Measurements from ENCODE around the gene DUSP8.
"Not testable (repeated sequence)": the region's sequence is repeated elsewhere in the genome, so short reads cannot be mapped to it uniquely, and the experiment has no call there.

DUSP8 gene

DNA sequence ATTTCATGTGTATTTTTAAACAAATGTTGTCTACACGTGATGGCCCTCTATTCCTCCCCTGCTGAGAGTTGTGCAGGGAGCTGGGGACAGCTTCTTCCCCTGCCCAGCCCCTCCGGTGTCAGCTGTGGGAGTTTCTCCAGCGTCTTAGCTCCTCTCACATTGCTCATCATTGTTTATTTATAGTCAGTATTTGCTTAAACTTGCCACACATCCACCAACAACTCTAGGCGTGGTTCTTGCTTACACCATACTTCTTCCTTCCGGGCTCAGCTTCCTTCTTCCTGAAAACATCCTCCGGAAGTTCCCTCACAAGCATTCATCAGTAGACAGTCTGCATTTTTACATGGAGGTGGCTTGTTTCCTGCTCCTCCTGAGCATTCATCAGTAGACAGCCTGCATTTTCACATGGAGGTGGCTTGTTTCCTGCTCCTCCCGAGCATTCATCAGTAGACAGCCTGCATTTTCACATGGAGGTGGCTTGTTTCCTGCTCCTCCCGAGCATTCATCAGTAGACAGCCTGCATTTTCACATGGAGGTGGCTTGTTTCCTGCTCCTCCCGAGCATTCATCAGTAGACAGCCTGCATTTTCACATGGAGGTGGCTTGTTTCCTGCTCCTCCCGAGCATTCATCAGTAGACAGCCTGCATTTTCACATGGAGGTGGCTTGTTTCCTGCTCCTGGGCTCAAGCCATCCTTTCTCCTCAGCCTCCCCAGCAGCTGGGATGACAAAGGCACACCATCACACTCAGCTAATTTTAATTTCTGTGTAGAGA is 17.3 kb upstream of the DUSP8 start:
- DNase-seq, result not testable (repeated sequence)

DNA sequence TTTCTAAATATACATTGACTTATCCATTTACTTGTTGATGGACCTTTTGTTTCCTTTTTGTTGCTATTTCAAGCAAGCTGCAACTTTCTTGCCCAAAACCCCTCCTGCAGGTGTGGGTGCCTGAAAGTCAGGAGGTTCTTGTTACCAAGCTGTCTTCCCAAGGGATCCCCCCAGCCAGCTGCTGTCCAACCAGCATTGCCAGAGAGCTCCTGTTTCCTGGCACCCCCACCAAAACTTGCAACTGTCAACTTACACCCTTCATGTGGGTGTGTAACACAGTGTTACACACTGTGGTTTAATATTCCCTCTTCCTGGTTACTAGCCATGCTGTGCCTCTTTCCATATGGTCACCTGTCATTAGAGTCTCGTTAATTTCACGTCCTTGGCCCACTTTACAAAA is 14.6 kb upstream of the DUSP8 start:
- no peak for DNase-seq

DNA sequence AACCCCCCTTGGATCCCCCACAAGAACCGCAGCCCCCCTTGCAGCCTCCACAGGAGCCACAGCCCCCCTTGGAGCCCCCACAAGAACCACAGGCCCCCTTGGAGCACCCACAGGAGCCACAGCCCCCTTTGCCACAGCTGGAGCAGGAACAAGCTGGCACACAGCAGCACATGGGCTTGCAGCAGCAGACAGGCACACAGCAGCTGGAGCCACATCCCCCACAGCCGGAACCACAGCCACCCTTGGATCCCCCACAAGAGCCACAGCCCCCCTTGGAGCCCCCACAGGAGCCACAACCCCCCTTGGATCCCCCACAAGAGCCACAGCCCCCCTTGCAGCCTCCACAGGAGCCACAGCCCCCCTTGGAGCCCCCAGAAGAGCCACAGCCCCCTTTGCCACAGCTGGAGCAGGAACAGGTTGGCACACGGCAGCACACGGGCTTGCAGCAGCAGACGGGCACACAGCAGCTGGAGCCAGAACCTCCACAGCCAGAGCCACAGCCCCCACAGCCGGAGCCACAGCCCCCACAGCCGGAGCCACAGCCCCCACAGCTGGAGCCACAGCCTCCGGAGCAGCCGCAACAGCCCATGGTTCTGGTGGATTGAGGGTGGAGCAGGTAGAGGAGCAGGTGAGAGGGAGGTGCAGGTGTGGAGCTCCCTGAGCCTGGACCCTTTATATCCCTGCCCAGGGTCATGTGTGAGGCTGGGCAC is 12.7 kb upstream of the DUSP8 start, which contains the start of gene KRTAP5-1:
KRTAP5-1 (minus strand) TSS at position 623 of the 710 bp plus-strand sequence; CDS start at position 589, 34 bp downstream.
- DNase-seq, result not testable (repeated sequence)

DNA sequence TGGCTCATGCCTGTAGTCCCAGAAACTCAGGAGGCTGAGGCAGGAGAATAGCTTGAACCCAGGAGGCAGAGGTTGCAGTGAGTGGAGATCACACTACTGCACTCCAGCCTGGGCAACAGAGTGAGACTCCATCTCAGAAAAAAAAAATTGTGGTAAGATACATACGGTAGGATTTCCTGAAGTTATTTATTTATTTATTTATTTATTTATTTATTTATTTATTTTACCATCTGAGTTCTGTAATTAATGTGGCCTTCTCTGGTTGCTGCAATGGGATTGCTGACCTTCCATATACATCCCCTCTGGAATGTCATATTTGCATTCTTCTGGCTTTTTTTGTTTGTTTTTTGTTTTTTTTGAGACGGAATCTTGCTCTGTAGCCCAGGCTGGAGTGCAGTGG is 10.8 kb upstream of the DUSP8 start:
- not testable (repeated sequence) for DNase-seq

DNA sequence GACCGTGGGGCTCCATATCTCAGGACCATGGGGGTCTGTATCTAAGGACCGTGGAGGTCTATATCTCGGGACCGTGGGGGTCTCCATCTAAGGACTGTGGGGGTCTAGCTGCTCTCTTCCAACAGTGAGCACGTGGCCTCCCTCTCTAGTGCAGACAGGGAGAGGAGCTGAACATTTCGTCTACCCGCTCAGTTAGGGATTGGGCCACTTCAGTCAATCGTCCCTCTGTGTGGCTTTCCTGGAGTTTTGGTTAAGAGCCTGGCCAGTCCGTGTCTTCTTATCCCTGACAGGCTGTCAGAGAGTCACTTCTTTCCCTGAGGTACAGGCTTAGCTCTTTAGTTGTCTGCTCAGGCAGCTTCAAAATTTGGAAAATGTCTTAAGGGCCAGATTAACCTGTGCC is 9.9 kb upstream of the DUSP8 start:
- DNase-seq, result no peak

DNA sequence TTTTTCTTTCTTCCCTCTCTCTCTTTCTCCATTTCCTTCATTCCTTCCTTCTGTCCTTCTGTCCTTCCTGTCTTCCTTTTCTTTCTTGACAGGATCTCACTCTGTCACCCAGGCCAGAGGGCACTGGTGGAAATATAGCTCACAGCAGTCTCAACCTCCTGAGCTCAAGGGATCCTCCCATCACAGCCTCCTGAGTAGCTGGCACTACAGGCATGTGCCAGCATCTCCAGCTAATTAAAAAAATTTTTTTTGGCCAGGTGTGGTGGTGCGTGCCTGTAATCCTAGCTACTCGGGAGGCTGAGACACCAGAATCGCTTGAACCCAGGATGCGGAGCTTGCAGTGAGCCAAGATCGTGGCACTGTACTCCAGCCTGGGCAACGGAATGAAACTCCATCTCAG is 4.8 kb upstream of the DUSP8 start:
- DNase-seq, result no peak

DNA sequence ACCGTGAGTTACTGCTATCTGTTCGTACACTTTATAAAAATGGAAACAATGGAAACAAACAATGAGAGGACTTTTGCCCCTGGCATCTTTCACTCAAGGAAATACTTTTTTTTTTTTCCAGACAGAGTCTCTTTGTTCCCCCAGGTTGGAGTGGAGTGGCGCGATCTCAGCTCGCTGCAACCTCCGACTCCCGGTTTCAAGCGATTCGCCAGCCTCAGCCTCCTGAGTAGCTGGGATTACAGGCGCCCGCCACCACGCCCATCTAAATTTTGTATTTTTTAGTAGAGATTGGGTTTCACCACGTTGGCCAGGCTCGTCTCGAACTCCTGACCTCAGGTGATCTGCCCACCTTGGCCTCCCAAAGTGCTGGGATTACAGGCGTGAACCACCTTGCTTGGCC is 3.7 kb upstream of the DUSP8 start:
- not testable (repeated sequence) for DNase-seq

DNA sequence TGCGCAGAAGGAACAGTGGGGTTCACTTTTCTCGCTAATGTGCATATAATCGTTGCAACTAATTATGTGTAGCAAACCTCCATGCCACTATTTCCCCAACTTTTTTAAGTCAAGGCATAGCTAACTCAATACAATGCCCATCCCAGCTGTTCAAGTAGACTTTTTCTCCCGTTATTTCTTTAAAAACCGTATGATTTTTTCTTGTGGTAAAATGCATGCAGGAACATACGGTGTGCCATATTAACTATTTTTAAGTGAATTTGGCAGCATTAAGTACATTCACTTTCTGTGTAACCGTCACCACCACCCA is 2.8 kb upstream of the DUSP8 start:
- DNase-seq, result no peak

DNA sequence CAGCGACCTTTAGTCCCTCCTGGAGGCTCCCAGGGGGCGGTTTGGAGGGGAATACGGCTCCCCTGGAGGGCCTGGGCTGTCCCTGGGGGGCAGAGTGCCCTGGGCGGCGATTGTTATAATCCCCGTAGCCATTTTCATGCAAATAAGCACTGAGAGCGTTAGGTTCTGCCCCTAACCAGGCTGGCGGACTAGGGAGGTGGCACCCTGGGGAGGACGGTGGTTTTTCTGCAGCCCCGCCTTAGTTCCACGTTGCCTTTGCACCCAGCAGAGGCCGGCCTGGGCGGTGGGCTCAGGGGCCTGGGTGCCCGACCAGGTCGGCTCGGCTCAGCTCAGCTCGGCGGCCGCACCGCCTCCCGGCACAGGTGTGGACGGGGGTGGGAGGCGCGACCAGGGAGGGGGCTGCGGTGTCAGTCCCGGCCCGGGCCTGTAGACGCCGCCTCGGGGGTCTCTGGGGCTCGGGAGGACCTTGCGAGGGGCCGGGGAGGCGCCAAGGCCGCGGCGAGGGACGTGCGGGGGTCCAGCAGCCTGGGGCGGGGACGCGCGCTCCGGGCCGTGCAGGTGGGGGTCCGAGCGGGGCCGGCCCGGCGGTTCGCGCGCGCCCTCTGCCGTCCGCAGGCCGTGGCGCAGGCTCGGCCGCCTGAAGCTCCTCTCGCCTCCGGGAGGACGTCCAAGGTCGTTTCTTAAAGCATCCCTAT is 2.3 kb upstream of the DUSP8 start:
- DNase-seq, result peak; percentile 58

DNA sequence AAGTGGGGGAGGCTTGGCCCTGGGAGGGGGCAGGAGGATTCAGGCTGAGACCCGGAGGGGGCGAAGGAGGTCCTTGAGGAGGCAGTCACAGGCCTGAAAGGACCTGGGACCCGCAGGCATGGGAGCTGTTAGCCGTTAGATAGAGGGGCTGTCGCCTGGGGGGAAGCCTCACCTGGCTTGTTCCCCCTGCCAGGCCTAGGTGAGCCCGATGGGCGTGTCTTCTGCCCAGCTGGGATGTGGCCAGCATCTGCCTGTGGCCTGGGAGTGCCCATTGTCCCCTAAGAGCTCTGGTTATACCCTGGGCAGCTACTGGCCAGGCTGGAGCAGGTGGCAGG is 1.8 kb upstream of the DUSP8 start:
- no peak for DNase-seq

DNA sequence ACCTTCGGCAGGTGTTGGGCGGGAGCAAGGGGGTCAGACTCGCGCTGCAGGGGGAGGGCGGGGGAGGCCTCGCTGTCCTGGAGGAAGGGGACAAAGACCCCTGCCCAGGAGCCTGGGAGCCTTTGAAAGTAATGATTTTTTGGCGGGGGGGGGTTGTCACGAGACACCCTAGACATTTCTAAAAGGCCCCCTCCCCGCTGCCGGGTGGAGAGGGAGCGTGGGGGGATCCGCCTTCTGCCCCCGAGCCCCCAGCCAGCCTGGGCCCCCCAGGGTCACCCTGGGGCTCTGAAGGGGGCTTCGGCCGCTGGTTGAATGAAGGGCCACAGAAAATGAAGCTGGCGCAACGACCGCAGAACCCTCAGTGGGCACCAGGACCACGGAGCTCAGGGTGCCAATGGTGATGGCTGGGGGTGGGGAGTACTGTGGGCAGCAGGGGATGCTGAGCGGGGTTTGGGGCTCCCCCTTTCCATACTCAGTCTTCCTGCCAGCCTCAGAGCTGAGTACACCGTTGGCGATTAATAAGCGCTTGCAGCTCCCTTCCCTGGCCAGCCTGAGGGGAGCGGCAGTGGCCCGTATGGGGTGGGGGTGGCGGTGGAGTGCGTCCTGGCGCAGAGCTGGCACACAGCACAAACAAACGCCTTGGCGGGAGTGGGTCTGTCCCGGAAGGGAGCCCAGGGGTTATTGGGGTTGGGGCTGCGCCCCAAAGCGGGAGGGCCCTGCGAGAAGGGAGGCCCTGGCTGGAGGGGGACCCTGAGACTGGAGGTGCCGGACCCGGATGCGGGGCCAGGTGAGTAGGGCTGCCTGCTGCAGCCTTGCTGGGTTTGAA is 1.2 kb upstream of the DUSP8 start:
- peak; percentile 21 for DNase-seq

DNA sequence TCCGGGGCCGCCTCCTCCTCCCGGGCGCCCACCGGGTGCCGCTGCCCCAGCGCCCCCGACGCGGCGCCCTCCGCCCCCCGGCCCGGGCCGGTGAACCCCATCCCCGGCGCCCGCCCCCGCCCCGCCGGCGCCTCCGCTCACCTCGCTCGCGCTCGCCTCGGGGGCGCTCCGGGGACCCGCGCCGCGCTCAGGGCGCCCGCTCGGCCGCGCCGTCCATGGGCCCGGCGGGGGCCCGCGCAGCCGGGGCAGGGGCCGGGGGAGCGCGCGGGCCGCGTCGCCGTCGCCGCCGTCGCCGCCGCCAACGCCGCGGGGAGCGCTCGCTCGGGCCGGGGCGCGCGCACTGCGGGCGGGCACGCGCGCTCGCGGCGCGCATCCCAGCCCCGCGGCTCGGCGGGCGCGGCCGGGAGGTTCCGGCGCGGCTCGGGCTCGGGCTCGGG is 293 bp downstream of the DUSP8 start:
- no peak for DNase-seq

DNA sequence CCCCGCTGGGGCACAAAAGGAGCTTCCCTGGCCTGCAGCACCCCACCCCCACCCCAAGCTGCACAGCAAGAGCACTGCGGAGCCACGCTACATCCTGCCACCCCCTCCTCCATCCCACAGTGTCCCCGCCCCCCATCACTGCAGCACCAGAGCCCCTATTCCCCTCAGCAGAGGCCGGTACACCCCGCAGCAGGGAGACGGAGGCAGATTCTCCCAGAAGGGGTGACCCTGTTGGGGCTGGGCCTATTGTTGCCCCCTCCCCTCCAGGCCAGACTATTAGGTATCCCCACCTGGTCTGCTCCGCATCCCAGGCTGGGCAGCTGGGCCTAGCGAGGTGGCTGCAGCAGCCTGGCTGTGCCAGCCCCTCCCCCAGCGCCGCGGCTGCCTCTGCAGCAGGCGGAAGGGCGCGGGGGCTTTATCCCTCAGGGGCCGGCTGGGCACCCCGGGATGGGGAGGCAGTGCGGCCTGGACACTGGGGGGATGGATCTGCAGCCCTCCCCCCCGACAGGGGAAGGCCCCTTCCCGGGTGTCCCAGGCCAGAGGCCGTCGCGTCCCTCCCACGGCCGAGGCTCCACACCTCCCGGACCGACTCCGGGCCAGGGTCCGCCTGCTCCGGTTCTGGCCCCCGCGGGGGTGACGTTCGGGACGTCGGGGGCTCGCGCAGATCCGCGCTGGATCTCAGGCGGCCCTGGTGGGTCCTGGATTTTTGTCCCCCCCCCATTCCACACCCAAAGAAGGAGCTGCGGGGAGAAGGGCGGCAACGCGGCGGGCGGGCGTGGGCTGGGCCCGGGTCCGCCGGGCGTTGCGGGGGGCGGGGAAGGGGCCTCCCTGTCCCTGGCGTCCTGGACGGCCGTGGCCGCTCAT is 943 bp downstream of the DUSP8 start:
- no peak for DNase-seq

DNA sequence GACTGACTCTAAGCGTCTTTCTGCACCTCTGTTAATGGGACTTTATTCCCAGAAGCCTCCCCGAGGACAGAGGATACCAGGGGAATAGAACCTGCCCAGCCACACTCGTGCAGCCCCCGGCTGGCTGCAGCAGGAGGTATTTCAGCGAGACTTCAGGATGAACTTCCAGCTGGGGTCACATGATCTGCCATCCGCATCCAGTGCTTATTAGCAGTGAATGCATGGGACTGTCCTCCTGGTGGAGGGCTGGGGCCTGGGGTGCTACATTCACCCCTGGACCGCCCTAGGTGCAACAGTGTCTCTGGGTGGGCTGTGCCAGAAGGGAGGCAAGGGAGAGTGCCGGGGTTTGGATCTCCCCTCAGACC is 1.6 kb downstream of the DUSP8 start:
- no peak for DNase-seq

DNA sequence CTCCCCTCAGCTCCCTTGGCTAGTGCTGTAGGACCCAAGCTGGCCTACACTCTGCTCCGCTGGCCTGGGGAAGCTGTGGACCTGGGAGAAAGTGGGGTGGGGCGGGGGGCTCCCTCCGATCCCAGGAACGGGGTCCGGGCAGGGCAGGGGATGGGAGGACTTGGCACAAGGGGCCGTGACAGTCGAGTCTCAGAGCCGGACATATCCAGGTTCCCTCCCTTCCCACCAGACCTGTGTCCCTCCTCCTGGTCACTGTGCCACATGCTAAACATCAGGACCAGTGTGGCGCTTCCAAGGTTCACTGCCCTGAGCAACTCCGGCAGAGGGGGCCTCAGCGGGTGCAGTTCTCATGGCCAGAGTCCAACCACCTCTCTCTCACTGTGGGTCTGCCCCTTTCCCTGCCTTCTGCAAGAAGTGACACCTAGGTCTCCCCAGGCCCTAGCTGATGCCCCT is 2.0 kb downstream of the DUSP8 start:
- no peak for DNase-seq

DNA sequence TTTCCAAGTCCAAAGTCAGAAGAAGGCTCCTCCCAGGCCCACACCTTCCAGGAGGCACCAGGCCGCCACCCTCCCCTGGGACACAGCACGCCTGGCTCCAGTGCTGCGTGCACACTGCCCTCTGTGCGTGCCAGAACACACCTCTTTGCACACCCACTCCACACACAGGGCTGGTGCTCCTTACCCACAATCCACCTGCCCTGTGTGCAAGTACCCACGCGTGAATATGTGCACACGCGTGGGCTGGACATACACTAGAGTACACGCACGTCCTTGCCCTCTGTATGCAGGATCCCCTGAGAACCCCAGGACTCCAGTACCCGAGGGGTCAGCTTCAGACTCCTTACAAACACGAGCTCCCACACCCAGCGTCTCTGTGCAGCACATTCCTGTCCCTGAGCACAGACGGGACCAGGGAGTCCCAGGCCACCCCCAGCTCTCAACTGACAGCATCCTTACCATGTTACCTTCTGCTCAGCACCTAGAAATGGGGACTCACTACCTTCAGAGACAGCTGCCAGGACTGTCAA is 2.8 kb downstream of the DUSP8 start:
- no peak for DNase-seq

DNA sequence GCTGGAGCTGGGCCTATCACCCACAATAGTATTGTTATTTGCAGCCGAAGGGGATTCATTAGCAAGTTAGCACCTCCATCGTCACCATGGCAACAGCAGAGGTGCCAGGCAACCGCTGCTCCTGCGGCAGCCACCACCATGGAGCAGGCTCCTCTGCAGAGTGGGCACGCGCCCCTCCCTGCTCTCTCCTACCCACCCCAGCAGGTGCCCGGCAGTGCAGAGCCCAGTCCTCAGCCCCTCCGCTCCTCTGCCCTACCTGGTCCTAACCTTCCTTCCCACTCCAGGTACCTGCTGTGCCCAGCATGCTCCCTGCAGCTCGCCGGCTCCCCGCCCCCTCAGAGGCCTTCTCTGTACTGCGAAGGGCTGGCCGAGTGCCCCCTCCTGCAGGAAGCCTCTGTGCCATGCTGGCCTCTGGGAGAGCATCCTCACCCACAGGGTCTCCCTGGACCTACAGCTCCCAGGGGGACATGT is 3.6 kb downstream of the DUSP8 start:
- DNase-seq, result no peak

DNA sequence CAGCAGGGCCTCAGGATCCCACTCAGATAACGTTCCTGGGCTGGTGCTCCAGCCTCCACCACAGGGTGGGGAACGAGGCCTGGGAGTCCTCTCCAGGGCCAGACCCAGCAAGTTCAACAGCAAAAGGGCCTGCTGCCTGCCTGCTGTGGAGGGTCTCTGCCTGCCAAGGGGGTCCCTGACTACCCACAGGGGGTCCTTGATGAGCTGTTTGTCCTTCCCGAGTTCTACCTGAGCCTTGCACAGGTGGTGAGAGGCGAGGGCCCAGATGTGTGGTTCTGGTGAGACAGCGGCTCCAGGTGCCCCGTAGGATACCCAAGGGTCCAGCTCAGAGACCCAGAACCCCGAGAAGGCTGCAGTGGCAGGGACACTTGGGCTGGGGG is 4.4 kb downstream of the DUSP8 start:
- DNase-seq, result no peak

DNA sequence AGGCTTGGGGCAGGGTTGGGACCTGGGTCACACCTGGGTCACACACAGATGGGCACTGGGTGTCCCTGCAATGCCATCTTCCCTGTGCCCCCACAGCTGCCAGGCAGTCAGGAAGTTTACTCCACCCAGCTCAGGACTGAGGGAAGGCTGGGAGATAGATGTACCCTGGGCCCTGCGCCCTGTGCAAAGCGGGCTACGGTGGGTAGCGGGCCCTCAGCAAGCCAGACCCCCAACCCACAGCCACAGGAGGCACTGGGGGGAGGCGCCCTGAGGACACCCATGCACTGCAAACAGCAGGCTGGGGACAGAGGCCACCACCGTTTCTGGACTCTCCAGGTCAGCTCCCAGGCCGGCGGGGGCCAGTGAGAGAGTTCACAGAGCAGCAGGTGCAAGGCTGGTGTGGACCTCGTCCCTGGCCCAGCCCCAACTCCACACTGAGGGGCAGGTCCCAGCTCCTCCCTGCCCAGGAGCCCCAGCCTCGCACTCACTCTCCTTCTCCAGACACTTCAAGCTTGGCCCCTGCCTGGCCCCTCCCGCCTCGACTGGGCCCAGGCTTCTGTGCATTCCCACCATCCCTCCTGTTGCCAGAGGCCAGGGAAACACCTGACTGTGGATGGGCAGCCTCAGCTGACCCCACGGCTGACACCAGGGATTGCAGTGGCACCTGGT is 4.9 kb downstream of the DUSP8 start:
- DNase-seq, result no peak

DNA sequence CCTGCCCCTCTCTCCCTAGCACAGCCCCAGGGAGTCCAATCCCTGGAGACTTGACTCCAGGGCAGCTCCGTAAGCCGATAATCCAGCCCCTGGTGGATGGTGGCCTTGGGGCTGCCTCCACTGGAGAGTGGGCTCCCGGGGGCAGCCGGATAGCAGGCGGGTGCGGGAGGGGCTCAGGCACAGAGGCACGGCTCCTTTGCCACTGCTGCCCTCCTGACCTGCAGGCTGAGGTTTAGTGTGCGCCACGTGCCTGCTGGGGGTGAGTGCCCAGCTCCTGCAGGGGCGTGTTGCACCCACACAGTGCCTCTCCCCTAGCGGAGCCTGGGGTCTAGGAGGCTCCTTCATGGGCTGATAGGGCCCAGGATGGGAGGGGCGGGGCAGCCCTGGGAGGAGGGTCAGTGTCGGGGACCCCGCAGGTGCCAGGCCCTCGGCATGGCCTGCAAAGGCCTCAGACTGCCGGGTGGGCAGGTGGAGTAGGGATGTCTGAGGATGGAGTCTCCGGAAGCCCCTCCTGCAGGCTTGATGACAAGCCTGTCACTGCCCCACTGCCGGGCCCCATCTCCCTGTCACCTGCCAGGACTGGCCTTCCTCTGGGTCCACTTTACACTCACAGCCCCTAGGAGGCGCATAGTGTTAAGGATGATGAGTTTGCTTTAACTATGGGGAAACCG is 5.6 kb downstream of the DUSP8 start:
- DNase-seq, result no peak

DNA sequence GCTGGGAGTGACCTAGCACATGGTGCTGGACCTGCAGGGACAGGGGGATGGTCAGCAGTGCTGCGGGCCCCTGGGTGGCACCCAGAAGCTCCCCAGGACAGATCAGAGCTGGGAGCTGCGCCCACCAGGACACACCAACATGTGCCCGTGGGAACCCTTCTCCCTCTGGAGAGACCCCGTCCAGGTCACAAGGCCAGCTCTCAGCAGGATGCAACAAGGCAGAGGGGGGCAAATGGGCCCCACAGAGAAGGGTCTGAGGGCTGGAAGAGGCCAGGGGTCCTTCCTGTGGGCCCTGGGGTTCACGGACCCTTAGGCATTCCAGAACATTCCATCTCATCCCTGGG is 6.2 kb downstream of the DUSP8 start:
- DNase-seq, result no peak

Measured in activated effector memory CD4-positive, alpha-beta T cell treated with Interleukin-2 at 50 U/mL for 16 hours (primary cell).